H9 (cell line): ENCODE data around the gene NFE2L3. TPM values are rescaled to one million over a fixed set of nuclear protein-coding genes. Genes with fewer than 3 reads are reported as not detected.

ENCODE experiments used
- DNase-seq: peaks from one replicate; pipeline ENCODE4 v3.0.0-alpha.2; 2017
- H2AFZ ChIP-seq: one replicate; pipeline ENCODE4 v1.6.1; 2013; ENCODE audit warnings: mild to moderate bottlenecking, low read length, control low read depth, moderate library complexity
- H2AK5ac ChIP-seq: 2 replicates; pipeline ENCODE4 v1.6.1; 2013; ENCODE audit warnings: low read length, control low read depth, mixed read lengths; ENCODE audit not compliant: insufficient read length
- H2BK120ac ChIP-seq: one replicate; pipeline ENCODE4 v1.6.1; 2013; ENCODE audit warnings: low read depth, mild to moderate bottlenecking, low read length, control low read depth, inconsistent platforms; ENCODE audit not compliant: poor library complexity, severe bottlenecking
- H2BK12ac ChIP-seq: 2 replicates; pipeline ENCODE4 v1.6.1; 2013; ENCODE audit warnings: low read length, control low read depth, mixed read lengths, low read depth; ENCODE audit not compliant: insufficient read length
- H2BK15ac ChIP-seq: 2 replicates; pipeline ENCODE4 v1.6.1; 2013; ENCODE audit warnings: low read depth, low read length, control low read depth
- H2BK20ac ChIP-seq: one replicate; pipeline ENCODE4 v1.6.1; 2013; ENCODE audit warnings: low read depth, mild to moderate bottlenecking, low read length, control low read depth, inconsistent platforms; ENCODE audit not compliant: poor library complexity, severe bottlenecking
- H2BK5ac ChIP-seq: 2 replicates; pipeline ENCODE4 v1.6.1; 2013; ENCODE audit warnings: low read length, control low read depth, mixed read lengths; ENCODE audit not compliant: insufficient read length
- H3K14ac ChIP-seq: 2 replicates; pipeline ENCODE4 v1.6.1; 2013; ENCODE audit warnings: low read length, control low read depth; ENCODE audit not compliant: insufficient read depth
- H3K18ac ChIP-seq: 2 replicates; pipeline ENCODE4 v1.6.1; 2013; ENCODE audit warnings: low read depth, mild to moderate bottlenecking, mixed read lengths, low read length, control low read depth; ENCODE audit not compliant: insufficient read length
- H3K23ac ChIP-seq: 2 replicates; pipeline ENCODE4 v1.6.1; 2013; ENCODE audit warnings: low read length, control low read depth, mixed read lengths, low read depth; ENCODE audit not compliant: insufficient read length
- H3K23me2 ChIP-seq: 2 replicates; pipeline ENCODE4 v1.6.1; 2013; ENCODE audit warnings: low read depth, mild to moderate bottlenecking, mixed read lengths, low read length, control low read depth; ENCODE audit not compliant: insufficient read length, poor library complexity, severe bottlenecking
- H3K27ac ChIP-seq: 2 replicates; pipeline ENCODE4 v1.5.1; 2013; ENCODE audit warnings: low read length, control low read depth, mixed read lengths, low read depth; ENCODE audit not compliant: insufficient read length
- H3K27me3 ChIP-seq: 2 replicates; pipeline ENCODE4 v1.6.1; 2013; ENCODE audit warnings: low read length, control low read depth, inconsistent platforms; ENCODE audit not compliant: insufficient read depth
- H3K4ac ChIP-seq: 2 replicates; pipeline ENCODE4 v1.6.1; 2013; ENCODE audit warnings: low read depth, mild to moderate bottlenecking, control low read depth, inconsistent platforms, low read length, moderate library complexity
- H3K4me1 ChIP-seq: 2 replicates; pipeline ENCODE4 v1.6.1; 2013; ENCODE audit warnings: low read length, control low read depth, inconsistent platforms; ENCODE audit not compliant: insufficient read depth
- H3K4me2 ChIP-seq: 2 replicates; pipeline ENCODE4 v1.6.1; 2013; ENCODE audit warnings: low read length, control low read depth, mixed read lengths; ENCODE audit not compliant: insufficient read length, insufficient read depth
- H3K56ac ChIP-seq: 2 replicates; pipeline ENCODE4 v1.6.1; 2013; ENCODE audit warnings: low read depth, mild to moderate bottlenecking, mixed read lengths, low read length, control low read depth; ENCODE audit not compliant: insufficient read length
- H3K79me1 ChIP-seq: 2 replicates; pipeline ENCODE4 v1.6.1; 2013; ENCODE audit warnings: low read depth, mild to moderate bottlenecking, moderate library complexity, low read length, control low read depth, inconsistent platforms; ENCODE audit not compliant: insufficient read depth, poor library complexity, severe bottlenecking
- H3K79me2 ChIP-seq: 2 replicates; pipeline ENCODE4 v1.6.1; 2013; ENCODE audit warnings: low read length, control low read depth, inconsistent platforms; ENCODE audit not compliant: insufficient read depth
- H3K9ac ChIP-seq: 2 replicates; pipeline ENCODE4 v1.6.1; 2013; ENCODE audit warnings: low read length, control low read depth, mixed read lengths; ENCODE audit not compliant: insufficient read length; ENCODE audit errors: extremely low read depth
- H3K9me3 ChIP-seq: one replicate; pipeline ENCODE4 v1.6.1; 2013; ENCODE audit warnings: low read depth, low read length, inconsistent platforms; ENCODE audit not compliant: control insufficient read depth
- H3T11ph ChIP-seq: one replicate; pipeline ENCODE4 v1.6.1; 2013; ENCODE audit warnings: mild to moderate bottlenecking, low read length, control low read depth, inconsistent platforms
- H4K20me1 ChIP-seq: one replicate; pipeline ENCODE4 v1.6.1; 2013; ENCODE audit not compliant: control insufficient read depth, insufficient read length, insufficient read depth
- H4K5ac ChIP-seq: 2 replicates; pipeline ENCODE4 v1.6.1; 2013; ENCODE audit warnings: low read depth, mild to moderate bottlenecking, mixed read lengths, low read length, control low read depth; ENCODE audit not compliant: insufficient read length
- H4K8ac ChIP-seq: replicated peaks from 2 replicates; pipeline ENCODE4 v1.6.1; 2013; ENCODE audit warnings: low read length, control low read depth, mixed read lengths, low read depth; ENCODE audit not compliant: insufficient read length
- H4K91ac ChIP-seq: 2 replicates; pipeline ENCODE4 v1.6.1; 2013; ENCODE audit warnings: low read depth, mild to moderate bottlenecking, moderate library complexity, mixed read lengths, low read length, control low read depth; ENCODE audit not compliant: insufficient read length
- H3K27ac Mint-ChIP-seq, 3 experiments: 2 replicates in 2 of 3; 3 replicates in 1 of 3; pipeline ENCODE4 v1.8.0; 2020 to 2021; ENCODE audit warnings: mixed read lengths in 3 of 3, mild to moderate bottlenecking in 1 of 3, moderate library complexity in 1 of 3
- H3K27me3 Mint-ChIP-seq: 2 replicates; pipeline ENCODE4 v1.8.0; 2021; ENCODE audit warnings: low read depth, mild to moderate bottlenecking, moderate library complexity, mixed read lengths
- H3K36me3 Mint-ChIP-seq, 3 experiments: 2 replicates in 2 of 3; 3 replicates in 1 of 3; pipeline ENCODE4 v1.8.0; 2020 to 2021; ENCODE audit warnings: low read depth in 3 of 3, mixed read lengths in 3 of 3; ENCODE audit not compliant: insufficient read depth in 1 of 3
- H3K4me1 Mint-ChIP-seq, 2 experiments: 2 replicates each; pipeline ENCODE4 v1.8.0; 2020; ENCODE audit warnings: mixed read lengths in 2 of 2
- H3K4me3 Mint-ChIP-seq, 2 experiments: 2 replicates in 1 of 2; 3 replicates in 1 of 2; pipeline ENCODE4 v1.8.0; 2020 to 2021; ENCODE audit warnings: mild to moderate bottlenecking in 2 of 2, mixed read lengths in 2 of 2, moderate library complexity in 1 of 2
- H3K9me3 Mint-ChIP-seq, 2 experiments: 2 replicates in 1 of 2; 3 replicates in 1 of 2; pipeline ENCODE4 v1.8.0; 2020; ENCODE audit warnings: mild to moderate bottlenecking in 2 of 2, mixed read lengths in 2 of 2, moderate library complexity in 1 of 2
- CTCF ChIP-seq: fragments of 200-600 bp; sonication (generic); conservative IDR thresholded peaks from 3 replicates; pipeline ENCODE4 v1.8.0; 2021; ENCODE audit warnings: antibody characterized with exemption, mild to moderate bottlenecking
- WGBS: extraction: QIAGEN DNeasy Blood & Tissue Kit; methylation state at CpG from one replicate; pipeline ENCODE4 v1.1.7; 2013; ENCODE audit warnings: missing lambda C conversion rate, low lambda C conversion rate, mixed read lengths; ENCODE audit not compliant: insufficient read length; ENCODE audit errors: extremely low coverage; 5-methylcytosine and 5-hydroxymethylcytosine counted together
- total RNA-seq: library from RNA; stranded (reverse); gene quantifications from 2 replicates; pipeline ENCODE4 v1.2.1, GENCODE V29; 2021

Gene NFE2L3
- total RNA-seq, 1 experiment from 2014 or later: 46.9 TPM

GRCh38 chr7:26105236-26105635, 46.8 kb upstream of the NFE2L3 start:
- no peak overlapping the region for H3K4ac ChIP-seq
- Mint-ChIP-seq H3K27ac (no peak overlapping the region), H3K27me3 (peaks cover 2% of the 10 kb centered on the region; the same call in 1 of the 2 replicates), H3K4me1 (peaks cover 21 to 29% of the 10 kb centered on the region in 2 experiments), H3K9me3 (no peaks in the 10 kb centered on the region), H3K4me3 (no peak overlapping the region), H3K36me3 (no peaks in the 10 kb centered on the region)
- H4K20me1 ChIP-seq: no peaks in the 10 kb centered on the region
- no peak overlapping the region for H2BK15ac ChIP-seq
- H2BK5ac ChIP-seq: no peak overlapping the region
- no peak overlapping the region for H3K14ac ChIP-seq
- no peak overlapping the region for H3K23ac ChIP-seq
- no peak overlapping the region for H4K8ac ChIP-seq
- H3K56ac ChIP-seq: no peak overlapping the region
- no peak for DNase-seq
- H3K27ac ChIP-seq: no peak overlapping the region
- H4K91ac ChIP-seq: no peak overlapping the region
- no peaks in the 10 kb centered on the region for H3K79me1 ChIP-seq
- H2AFZ ChIP-seq: no peak overlapping the region
- H2BK20ac ChIP-seq: no peak overlapping the region
- no CpG with 5 or more reads among the region's 1 CpG for WGBS
- H3K27me3 ChIP-seq: no peaks in the 10 kb centered on the region
- no peak for TF ChIP-seq CTCF
- no peak overlapping the region for H3K18ac ChIP-seq
- no peak overlapping the region for H2AK5ac ChIP-seq
- H2BK12ac ChIP-seq: no peak overlapping the region
- H4K5ac ChIP-seq: no peak overlapping the region
- H3K4me2 ChIP-seq: no peak overlapping the region
- no peaks in the 10 kb centered on the region for H3K9me3 ChIP-seq
- no peaks in the 10 kb centered on the region for H3K23me2 ChIP-seq
- no peak overlapping the region for H2BK120ac ChIP-seq
- H3T11ph ChIP-seq: no peak overlapping the region
- no peak overlapping the region for H3K9ac ChIP-seq
- H3K79me2 ChIP-seq: no peaks in the 10 kb centered on the region
- peaks cover 6% of the 10 kb centered on the region; the same call in 1 of the 2 replicates for H3K4me1 ChIP-seq
